Neural cell (in vitro differentiated cells): Measurements from ENCODE around the gene RABGAP1L. TPM values are rescaled to one million over a fixed set of nuclear protein-coding genes. Genes with fewer than 3 reads are reported as not detected.
"Not testable (repeated sequence)": the region's sequence is repeated elsewhere in the genome, so short reads cannot be mapped to it uniquely, and the experiment has no call there.

Experiments
- H2AFZ ChIP-seq: fragments of 200-600, 300-800 bp; sonication (generic), shearing (Covaris generic); 2 replicates; pipeline ENCODE4 v1.6.0; 2014; ENCODE audit warnings: low read depth, mild to moderate bottlenecking, antibody characterized with exemption, low read length, moderate library complexity
- H3F3A ChIP-seq: fragments of 200-600 bp; shearing (Covaris generic); 2 replicates; pipeline ENCODE4 v1.6.1; 2016; ENCODE audit warnings: mild to moderate bottlenecking, moderate library complexity, mixed read lengths, antibody characterized with exemption, low read length; ENCODE audit not compliant: insufficient read depth, poor library complexity, severe bottlenecking
- H3K27ac ChIP-seq: fragments of 200-600, 300-800 bp; sonication (generic), shearing (Covaris generic); 2 replicates; pipeline ENCODE4 v1.5.1; 2014; ENCODE audit warnings: mild to moderate bottlenecking, low read length, moderate library complexity
- H3K27me3 ChIP-seq: fragments of 300-800, 200-600 bp; sonication (generic), shearing (Covaris generic); 2 replicates; pipeline ENCODE4 v1.6.0; 2014; ENCODE audit warnings: mild to moderate bottlenecking, low read depth, low read length, moderate library complexity; ENCODE audit not compliant: insufficient read depth
- H3K36me3 ChIP-seq: fragments of 300-800, 200-600 bp; sonication (generic), shearing (Covaris generic); 2 replicates; pipeline ENCODE4 v1.5.1; 2014; ENCODE audit warnings: mild to moderate bottlenecking, antibody characterized with exemption, low read length, moderate library complexity; ENCODE audit not compliant: insufficient read depth
- H3K4me2 ChIP-seq: fragments of 300-800, 200-600 bp; sonication (generic), shearing (Covaris generic); 2 replicates; pipeline ENCODE4 v1.6.0; 2014; ENCODE audit warnings: mild to moderate bottlenecking, low read length
- H3K4me3 ChIP-seq: fragments of 300-800, 200-600 bp; sonication (generic), shearing (Covaris generic); 2 replicates; pipeline ENCODE4 v1.5.1; 2014; ENCODE audit warnings: mild to moderate bottlenecking, low read length, moderate library complexity
- H3K79me2 ChIP-seq: fragments of 200-600 bp; shearing (Covaris generic); replicated peaks from 2 replicates; pipeline ENCODE4 v1.6.0; 2014; ENCODE audit warnings: mild to moderate bottlenecking, low read length, moderate library complexity; ENCODE audit not compliant: insufficient read depth
- H3K9ac ChIP-seq: fragments of 300-800, 200-600 bp; sonication (generic), shearing (Covaris generic); 2 replicates; pipeline ENCODE4 v1.6.1; 2016; ENCODE audit warnings: mild to moderate bottlenecking, low read length, mixed read lengths
- H3K9me2 ChIP-seq: fragments of 200-600 bp; shearing (Covaris generic); 2 replicates; pipeline ENCODE4 v1.6.1; 2016; ENCODE audit warnings: mild to moderate bottlenecking, low read length, mixed read lengths; ENCODE audit not compliant: insufficient read depth
- H3K9me3 ChIP-seq: fragments of 200-600, 300-800 bp; sonication (generic), shearing (Covaris generic); 2 replicates; pipeline ENCODE4 v1.6.1; 2016; ENCODE audit warnings: mild to moderate bottlenecking, mixed run types, low read length, moderate library complexity, mixed read lengths
- H4K20me1 ChIP-seq: fragments of 200-600 bp; shearing (Covaris generic); 2 replicates; pipeline ENCODE4 v1.6.1; 2016; ENCODE audit warnings: mild to moderate bottlenecking, mixed run types; ENCODE audit not compliant: insufficient read depth
- EP300 ChIP-seq: fragments of 450-650 bp; conservative IDR thresholded peaks from 2 replicates; pipeline ENCODE4 v1.6.1; 2014; ENCODE audit warnings: antibody characterized with exemption, mild to moderate bottlenecking, moderate library complexity; ENCODE audit not compliant: poor library complexity, severe bottlenecking
- EZH2 ChIP-seq: fragments of 200-600, 300-800 bp; shearing (Covaris generic), sonication (generic); IDR thresholded peaks from 2 replicates; pipeline ENCODE4 v1.6.1; 2014; ENCODE audit warnings: antibody characterized with exemption, low read length, borderline replicate concordance, mild to moderate bottlenecking; ENCODE audit not compliant: insufficient read depth, poor library complexity, severe bottlenecking
- MXI1 ChIP-seq: fragments of 450-650 bp; conservative IDR thresholded peaks from 2 replicates; pipeline ENCODE4 v1.6.1; 2014; ENCODE audit warnings: antibody characterized with exemption, mild to moderate bottlenecking; ENCODE audit not compliant: poor library complexity, severe bottlenecking
- POLR2AphosphoS5 ChIP-seq: IDR thresholded peaks from 2 replicates; pipeline ENCODE4 v1.6.1; 2012
- RAD21 ChIP-seq: fragments of 450-650 bp; conservative IDR thresholded peaks from 2 replicates; pipeline ENCODE4 v1.6.1; 2014; ENCODE audit warnings: antibody characterized with exemption, mild to moderate bottlenecking, moderate library complexity
- SMC3 ChIP-seq: fragments of 450-650 bp; conservative IDR thresholded peaks from 2 replicates; pipeline ENCODE4 v1.6.1; 2014; ENCODE audit warnings: antibody characterized with exemption, mild to moderate bottlenecking, moderate library complexity; ENCODE audit not compliant: poor library complexity
- TAF1 ChIP-seq: IDR thresholded peaks from 2 replicates; pipeline ENCODE4 v1.6.1; 2012; ENCODE audit warnings: low read depth
- polyA plus RNA-seq: library from polyadenylated mRNA; depleted of rRNA; stranded (reverse); fragments of >200 nt; gene quantifications from 2 replicates; pipeline ENCODE4 v1.2.3, GENCODE V29; 2014
- TF ChIP-seq, protein P1 (sequence below): fragments of 450-650 bp; IDR thresholded peaks from 2 replicates; pipeline ENCODE4 v1.5.1; 2014; ENCODE audit warnings: antibody characterized with exemption, mild to moderate bottlenecking, moderate library complexity; ENCODE audit not compliant: poor library complexity, severe bottlenecking
- TF ChIP-seq, protein P2 (sequence below): IDR thresholded peaks from 2 replicates; pipeline ENCODE4 v1.6.1; 2012; ENCODE audit warnings: borderline replicate concordance

RABGAP1L gene
- polyA plus RNA-seq, 1 donor from 2014 or later = 32.2 TPM

DNA sequence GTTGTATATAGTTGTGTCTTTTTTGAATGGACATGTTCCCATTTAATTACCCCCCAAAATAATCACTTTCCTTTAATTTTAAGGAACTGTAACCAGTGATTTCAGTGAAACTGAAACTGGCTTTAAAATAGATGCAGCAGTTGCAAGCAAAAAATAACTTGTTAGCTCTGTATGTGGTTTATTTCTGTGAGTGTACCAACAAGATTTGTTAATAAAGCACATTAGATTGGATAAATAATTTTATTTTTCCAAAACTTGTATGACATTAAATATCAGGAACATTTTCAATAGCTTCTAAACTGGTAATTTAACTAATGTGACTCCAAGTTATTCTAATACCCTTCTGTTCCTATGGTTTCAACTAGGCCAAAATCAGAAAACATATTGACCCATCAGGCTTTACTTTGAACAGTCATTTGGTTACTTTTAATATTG is 656.2 kb downstream of the RABGAP1L start:
- Histone ChIP-seq H3K4me3 (no peak overlapping the region), H3K9ac (no peak overlapping the region), H4K20me1 (no peaks in the 10 kb centered on the region), H3K36me3 (peaks cover 3% of the 10 kb centered on the region), H3K27ac (no peak overlapping the region), H3K9me3 (no peaks in the 10 kb centered on the region), H3K79me2 (no peaks in the 10 kb centered on the region), H3K4me2 (no peak overlapping the region), H3K27me3 (no peaks in the 10 kb centered on the region), H3K9me2 (no peaks in the 10 kb centered on the region), H2AFZ (no peak overlapping the region), H3F3A (no peaks in the 10 kb centered on the region)
- TF ChIP-seq EZH2 = no peak
- TF ChIP-seq, protein P1, sequence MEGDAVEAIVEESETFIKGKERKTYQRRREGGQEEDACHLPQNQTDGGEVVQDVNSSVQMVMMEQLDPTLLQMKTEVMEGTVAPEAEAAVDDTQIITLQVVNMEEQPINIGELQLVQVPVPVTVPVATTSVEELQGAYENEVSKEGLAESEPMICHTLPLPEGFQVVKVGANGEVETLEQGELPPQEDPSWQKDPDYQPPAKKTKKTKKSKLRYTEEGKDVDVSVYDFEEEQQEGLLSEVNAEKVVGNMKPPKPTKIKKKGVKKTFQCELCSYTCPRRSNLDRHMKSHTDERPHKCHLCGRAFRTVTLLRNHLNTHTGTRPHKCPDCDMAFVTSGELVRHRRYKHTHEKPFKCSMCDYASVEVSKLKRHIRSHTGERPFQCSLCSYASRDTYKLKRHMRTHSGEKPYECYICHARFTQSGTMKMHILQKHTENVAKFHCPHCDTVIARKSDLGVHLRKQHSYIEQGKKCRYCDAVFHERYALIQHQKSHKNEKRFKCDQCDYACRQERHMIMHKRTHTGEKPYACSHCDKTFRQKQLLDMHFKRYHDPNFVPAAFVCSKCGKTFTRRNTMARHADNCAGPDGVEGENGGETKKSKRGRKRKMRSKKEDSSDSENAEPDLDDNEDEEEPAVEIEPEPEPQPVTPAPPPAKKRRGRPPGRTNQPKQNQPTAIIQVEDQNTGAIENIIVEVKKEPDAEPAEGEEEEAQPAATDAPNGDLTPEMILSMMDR = no peak
- TF ChIP-seq RAD21 = no peak

DNA sequence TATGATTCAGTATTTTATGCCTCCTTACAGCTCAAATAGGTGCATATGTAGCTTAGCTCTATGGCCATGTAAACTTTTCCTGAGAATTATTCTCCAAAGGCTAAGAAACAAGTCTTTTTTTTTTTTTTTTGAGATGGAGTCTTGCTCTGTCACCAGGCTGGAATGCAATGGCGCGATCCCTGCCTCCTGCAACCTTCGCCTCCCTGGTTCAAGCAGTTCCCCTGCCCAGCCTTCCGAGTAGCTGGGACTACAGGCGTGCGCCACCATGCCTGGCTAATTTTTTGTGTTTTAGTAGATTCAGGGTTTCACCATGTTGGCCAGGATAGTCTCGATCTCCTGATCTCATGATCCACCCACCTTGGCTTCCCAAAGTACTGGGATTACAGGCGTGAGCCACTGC is 657.3 kb downstream of the RABGAP1L start:
- not testable (repeated sequence) for H4K20me1 ChIP-seq, H3F3A ChIP-seq, H3K36me3 ChIP-seq, H3K4me2 ChIP-seq, H3K27ac ChIP-seq, H3K4me3 ChIP-seq, H3K9ac ChIP-seq, H2AFZ ChIP-seq, H3K79me2 ChIP-seq, H3K9me2 ChIP-seq, H3K27me3 ChIP-seq, H3K9me3 ChIP-seq

DNA sequence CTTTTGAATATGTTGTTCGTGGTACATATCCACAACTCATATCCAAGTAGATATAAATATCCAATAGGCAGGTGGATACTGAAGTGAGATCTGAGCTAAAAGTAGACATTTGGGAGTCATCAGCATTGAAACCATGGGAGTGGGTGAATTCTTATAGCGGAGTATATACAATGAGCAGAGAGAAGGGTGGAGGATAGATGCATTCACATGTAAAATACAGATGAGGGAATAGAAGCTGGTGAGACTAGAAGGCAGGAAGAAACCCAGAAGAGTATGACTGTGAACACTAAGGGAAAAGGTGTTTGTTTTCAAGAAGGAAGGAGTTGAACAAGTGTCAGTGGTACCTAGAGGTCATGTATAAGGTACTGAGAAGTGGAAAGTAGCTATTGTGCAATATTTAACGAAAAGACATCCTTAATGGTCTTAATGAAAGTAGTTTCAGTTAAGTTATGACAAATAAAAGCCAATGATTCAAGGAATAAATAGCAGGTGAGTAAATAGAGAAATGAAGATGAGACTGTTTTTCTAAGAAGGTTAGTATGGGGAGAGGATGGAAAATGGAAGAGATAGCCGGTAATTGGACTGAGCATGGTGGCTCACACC is 658.8 kb downstream of the RABGAP1L start:
- Histone ChIP-seq H4K20me1 (no peaks in the 10 kb centered on the region), H3K9me2 (no peaks in the 10 kb centered on the region), H3K36me3 (peaks cover 3% of the 10 kb centered on the region), H3K9me3 (no peaks in the 10 kb centered on the region), H3K9ac (no peak overlapping the region), H3K79me2 (no peaks in the 10 kb centered on the region), H3K27me3 (no peaks in the 10 kb centered on the region), H3F3A (no peaks in the 10 kb centered on the region), H3K27ac (no peak overlapping the region), H2AFZ (no peak overlapping the region), H3K4me3 (no peak overlapping the region), H3K4me2 (no peak overlapping the region)
- TF ChIP-seq, protein P2, sequence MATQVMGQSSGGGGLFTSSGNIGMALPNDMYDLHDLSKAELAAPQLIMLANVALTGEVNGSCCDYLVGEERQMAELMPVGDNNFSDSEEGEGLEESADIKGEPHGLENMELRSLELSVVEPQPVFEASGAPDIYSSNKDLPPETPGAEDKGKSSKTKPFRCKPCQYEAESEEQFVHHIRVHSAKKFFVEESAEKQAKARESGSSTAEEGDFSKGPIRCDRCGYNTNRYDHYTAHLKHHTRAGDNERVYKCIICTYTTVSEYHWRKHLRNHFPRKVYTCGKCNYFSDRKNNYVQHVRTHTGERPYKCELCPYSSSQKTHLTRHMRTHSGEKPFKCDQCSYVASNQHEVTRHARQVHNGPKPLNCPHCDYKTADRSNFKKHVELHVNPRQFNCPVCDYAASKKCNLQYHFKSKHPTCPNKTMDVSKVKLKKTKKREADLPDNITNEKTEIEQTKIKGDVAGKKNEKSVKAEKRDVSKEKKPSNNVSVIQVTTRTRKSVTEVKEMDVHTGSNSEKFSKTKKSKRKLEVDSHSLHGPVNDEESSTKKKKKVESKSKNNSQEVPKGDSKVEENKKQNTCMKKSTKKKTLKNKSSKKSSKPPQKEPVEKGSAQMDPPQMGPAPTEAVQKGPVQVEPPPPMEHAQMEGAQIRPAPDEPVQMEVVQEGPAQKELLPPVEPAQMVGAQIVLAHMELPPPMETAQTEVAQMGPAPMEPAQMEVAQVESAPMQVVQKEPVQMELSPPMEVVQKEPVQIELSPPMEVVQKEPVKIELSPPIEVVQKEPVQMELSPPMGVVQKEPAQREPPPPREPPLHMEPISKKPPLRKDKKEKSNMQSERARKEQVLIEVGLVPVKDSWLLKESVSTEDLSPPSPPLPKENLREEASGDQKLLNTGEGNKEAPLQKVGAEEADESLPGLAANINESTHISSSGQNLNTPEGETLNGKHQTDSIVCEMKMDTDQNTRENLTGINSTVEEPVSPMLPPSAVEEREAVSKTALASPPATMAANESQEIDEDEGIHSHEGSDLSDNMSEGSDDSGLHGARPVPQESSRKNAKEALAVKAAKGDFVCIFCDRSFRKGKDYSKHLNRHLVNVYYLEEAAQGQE = no peak
- TF ChIP-seq SMC3 = no peak
- TF ChIP-seq POLR2AphosphoS5 = no peak
- no peak for TF ChIP-seq EZH2
- TF ChIP-seq MXI1 = no peak
- TF ChIP-seq EP300 = no peak
- TF ChIP-seq, protein P1 = no peak
- TF ChIP-seq RAD21 = no peak
- no peak for TF ChIP-seq TAF1
